ENCODE results near the gene MSLN. TPM values are rescaled to one million over a fixed set of nuclear protein-coding genes. Genes with fewer than 3 reads are reported as not detected.

Gene MSLN
- total RNA-seq, 1 donor from 2014 or later = 93.3 TPM

- peaks cover 29% of the 10 kb centered on the region for H3K4me1 ChIP-seq
- no peak for DNase-seq
- no peak for TF ChIP-seq CTCF (IDR thresholded peaks at IDR 0.05)
- no peak overlapping the region for H3K4me3 ChIP-seq
- no peaks in the 10 kb centered on the region for H3K9me3 ChIP-seq
- ATAC-seq = no peak
- H3K27me3 ChIP-seq = no peaks in the 10 kb centered on the region
- intact Hi-C loops (cut with DNase I) = loop anchor here (10.0 kb wide), 1 partner anchor 67 kb away; the partner anchor contains the start of genes CHTF18 and RPUSD1
- H3K27ac ChIP-seq = no peak overlapping the region
- no peaks in the 10 kb centered on the region for H3K36me3 ChIP-seq
Observed at GRCh38 chr16:717450-718245, 42.9 kb upstream of the MSLN start.

- Histone ChIP-seq H3K27me3 (no peaks in the 10 kb centered on the region), H3K4me3 (no peak overlapping the region), H3K4me1 (peaks cover 29% of the 10 kb centered on the region), H3K9me3 (no peaks in the 10 kb centered on the region), H3K36me3 (no peaks in the 10 kb centered on the region), H3K27ac (no peak overlapping the region)
- intact Hi-C loops (cut with DNase I) = loop anchor here (10.0 kb wide), 1 partner anchor 66 kb away; the partner anchor contains the start of genes CHTF18 and RPUSD1
- ATAC-seq (no peak), DNase-seq (no peak)
- TF ChIP-seq CTCF (IDR thresholded peaks at IDR 0.05) = no peak
Observed at GRCh38 chr16:718389-718788, 42.1 kb upstream of the MSLN start.

- peaks cover 29% of the 10 kb centered on the region for H3K4me1 ChIP-seq
- no peaks in the 10 kb centered on the region for H3K27me3 ChIP-seq
- no peak overlapping the region for H3K27ac ChIP-seq
- no peaks in the 10 kb centered on the region for H3K36me3 ChIP-seq
- intact Hi-C loops (cut with DNase I) = loop anchor here (10.0 kb wide), 1 partner anchor 66 kb away; the partner anchor contains the start of genes CHTF18 and RPUSD1
- ATAC-seq = no peak
- no peaks in the 10 kb centered on the region for H3K9me3 ChIP-seq
- H3K4me3 ChIP-seq = no peak overlapping the region
- no peak for DNase-seq
- no peak for TF ChIP-seq CTCF (IDR thresholded peaks at IDR 0.05)
Observed at GRCh38 chr16:718922-719321, 41.6 kb upstream of the MSLN start.

- Histone ChIP-seq H3K4me3 (peak overlapping the region; percentile 85), H3K9me3 (no peaks in the 10 kb centered on the region), H3K27me3 (no peaks in the 10 kb centered on the region), H3K4me1 (peaks cover 24% of the 10 kb centered on the region), H3K27ac (peak overlapping the region; percentile 84), H3K36me3 (no peaks in the 10 kb centered on the region)
- intact Hi-C loops (cut with DNase I) = loop anchor here (10.0 kb wide), 1 partner anchor 65 kb away; the partner anchor contains the start of genes CHTF18 and RPUSD1
- DNase-seq (no peak), ATAC-seq (no peak)
- TF ChIP-seq CTCF (IDR thresholded peaks at IDR 0.05) = peak; percentile 8
Observed at GRCh38 chr16:719815-720446, 40.6 kb upstream of the MSLN start.

GRCh38 chr16:720447-720989, 40.0 kb upstream of the MSLN start:
- intact Hi-C loops (cut with DNase I) = no loop called here
- Histone ChIP-seq H3K9me3 (no peaks in the 10 kb centered on the region), H3K27me3 (no peaks in the 10 kb centered on the region), H3K4me1 (peaks cover 24% of the 10 kb centered on the region), H3K4me3 (peak overlapping the region; percentile 85), H3K36me3 (no peaks in the 10 kb centered on the region), H3K27ac (peak overlapping the region; percentile 84)
- peak; percentile 1 for ATAC-seq
- peak; percentile 20 for TF ChIP-seq CTCF (IDR thresholded peaks at IDR 0.05)
- DNase-seq = no peak

All from upper lobe of right lung (tissue), 1 donor.